ACC112 (cell line): ENCODE measurements around the gene KIF26B.

Source experiments
- H2AFZ ChIP-seq: fragments of 200-600 bp; sonication (generic); one replicate; pipeline ENCODE4 v1.6.0; 2017; ENCODE audit warnings: antibody characterized with exemption, low read length; ENCODE audit not compliant: unreplicated experiment
- H3K27ac ChIP-seq: fragments of 200-600 bp; sonication (generic); 2 replicates; pipeline ENCODE4 v1.5.1; 2014; ENCODE audit warnings: low read depth, mild to moderate bottlenecking, antibody characterized with exemption, low read length, moderate library complexity
- H3K27me3 ChIP-seq: fragments of 200-600 bp; sonication (generic); 2 replicates; pipeline ENCODE4 v1.6.1; 2014; ENCODE audit warnings: mild to moderate bottlenecking, antibody characterized with exemption, low read length, moderate library complexity, mixed read lengths; ENCODE audit not compliant: insufficient read depth
- H3K36me3 ChIP-seq: fragments of 200-600 bp; sonication (generic); 2 replicates; pipeline ENCODE4 v1.6.1; 2016; ENCODE audit warnings: mild to moderate bottlenecking, antibody characterized with exemption, low read length, moderate library complexity, mixed read lengths; ENCODE audit not compliant: insufficient read depth
- H3K4me1 ChIP-seq: fragments of 200-600 bp; sonication (generic); one replicate; pipeline ENCODE4 v1.6.1; 2016; ENCODE audit warnings: low read length, mixed read lengths; ENCODE audit not compliant: insufficient read depth, unreplicated experiment, control insufficient read depth
- H3K4me3 ChIP-seq: fragments of 200-600 bp; sonication (generic); 2 replicates; pipeline ENCODE4 v1.5.1; 2014; ENCODE audit warnings: mild to moderate bottlenecking, low read depth, low read length
- H3K79me2 ChIP-seq: fragments of 200-600 bp; sonication (generic); one replicate; pipeline ENCODE4 v1.6.0; 2016; ENCODE audit warnings: low read length; ENCODE audit not compliant: control insufficient read depth, unreplicated experiment, insufficient read depth

KIF26B gene

GRCh38 chr1:245537992-245538391, 383.2 kb downstream of the KIF26B start:
- H2AFZ ChIP-seq, result no peak overlapping the region
- no peaks in the 10 kb centered on the region for H3K27me3 ChIP-seq

GRCh38 chr1:245538671-245539070, 383.9 kb downstream of the KIF26B start:
- H3K27ac ChIP-seq, result no peak overlapping the region
- no peak overlapping the region for H2AFZ ChIP-seq
- no peaks in the 10 kb centered on the region for H3K79me2 ChIP-seq
- no peak overlapping the region for H3K4me3 ChIP-seq
- no peaks in the 10 kb centered on the region for H3K4me1 ChIP-seq
- H3K36me3 ChIP-seq, result no peaks in the 10 kb centered on the region
- H3K27me3 ChIP-seq, result no peaks in the 10 kb centered on the region

More at GRCh38 chr1:245537992-245538391, 383.2 kb downstream of the KIF26B start:
- Histone ChIP-seq H3K36me3 (no peaks in the 10 kb centered on the region), H3K4me1 (no peaks in the 10 kb centered on the region), H3K4me3 (no peak overlapping the region), H3K27ac (no peak overlapping the region), H3K79me2 (no peaks in the 10 kb centered on the region)

- Histone ChIP-seq H3K4me3 (no peak overlapping the region), H3K27me3 (no peaks in the 10 kb centered on the region), H3K4me1 (no peaks in the 10 kb centered on the region), H3K36me3 (no peaks in the 10 kb centered on the region), H3K79me2 (no peaks in the 10 kb centered on the region), H2AFZ (no peak overlapping the region), H3K27ac (no peak overlapping the region)
Observed at GRCh38 chr1:245541369-245541768, 386.6 kb downstream of the KIF26B start.

- Histone ChIP-seq H3K27ac (no peak overlapping the region), H2AFZ (no peak overlapping the region), H3K27me3 (no peaks in the 10 kb centered on the region), H3K4me3 (no peak overlapping the region), H3K4me1 (no peaks in the 10 kb centered on the region), H3K36me3 (no peaks in the 10 kb centered on the region), H3K79me2 (no peaks in the 10 kb centered on the region)
Observed at GRCh38 chr1:245542365-245542764, 387.6 kb downstream of the KIF26B start.

GRCh38 chr1:245544236-245544635, 389.5 kb downstream of the KIF26B start:
- H3K27me3 ChIP-seq, result no peaks in the 10 kb centered on the region
- H3K27ac ChIP-seq, result no peak overlapping the region
- H3K79me2 ChIP-seq, result no peaks in the 10 kb centered on the region
- H2AFZ ChIP-seq, result no peak overlapping the region
- H3K4me3 ChIP-seq, result no peak overlapping the region
- H3K36me3 ChIP-seq, result no peaks in the 10 kb centered on the region
- no peaks in the 10 kb centered on the region for H3K4me1 ChIP-seq

- H3K79me2 ChIP-seq, result no peaks in the 10 kb centered on the region
- no peaks in the 10 kb centered on the region for H3K36me3 ChIP-seq
- H3K4me3 ChIP-seq, result no peak overlapping the region
- no peaks in the 10 kb centered on the region for H3K4me1 ChIP-seq
- H2AFZ ChIP-seq, result no peak overlapping the region
- no peak overlapping the region for H3K27ac ChIP-seq
- no peaks in the 10 kb centered on the region for H3K27me3 ChIP-seq
Observed at GRCh38 chr1:245546875-245547274, 392.1 kb downstream of the KIF26B start.

- Histone ChIP-seq H3K4me3 (no peak overlapping the region), H3K27ac (no peak overlapping the region), H3K4me1 (no peaks in the 10 kb centered on the region), H3K79me2 (no peaks in the 10 kb centered on the region), H2AFZ (no peak overlapping the region), H3K36me3 (no peaks in the 10 kb centered on the region), H3K27me3 (no peaks in the 10 kb centered on the region)
Observed at GRCh38 chr1:245549996-245550719, 395.4 kb downstream of the KIF26B start.

GRCh38 chr1:245550720-245551043, 395.9 kb downstream of the KIF26B start:
- Histone ChIP-seq H2AFZ (no peak overlapping the region), H3K36me3 (no peaks in the 10 kb centered on the region), H3K4me1 (no peaks in the 10 kb centered on the region), H3K27ac (no peak overlapping the region), H3K79me2 (no peaks in the 10 kb centered on the region), H3K4me3 (no peak overlapping the region), H3K27me3 (no peaks in the 10 kb centered on the region)

GRCh38 chr1:245551536-245551935, 396.8 kb downstream of the KIF26B start:
- Histone ChIP-seq H3K4me3 (no peak overlapping the region), H3K27ac (no peak overlapping the region), H3K4me1 (no peaks in the 10 kb centered on the region), H2AFZ (no peak overlapping the region), H3K79me2 (no peaks in the 10 kb centered on the region), H3K27me3 (no peaks in the 10 kb centered on the region), H3K36me3 (no peaks in the 10 kb centered on the region)

- Histone ChIP-seq H3K36me3 (no peaks in the 10 kb centered on the region), H3K4me3 (no peak overlapping the region), H3K27ac (no peak overlapping the region), H3K27me3 (no peaks in the 10 kb centered on the region), H2AFZ (no peak overlapping the region), H3K4me1 (no peaks in the 10 kb centered on the region), H3K79me2 (no peaks in the 10 kb centered on the region)
Observed at GRCh38 chr1:245552331-245552730, 397.5 kb downstream of the KIF26B start.

- Histone ChIP-seq H3K27me3 (no peaks in the 10 kb centered on the region), H2AFZ (no peak overlapping the region), H3K36me3 (no peaks in the 10 kb centered on the region), H3K4me3 (no peak overlapping the region), H3K79me2 (no peaks in the 10 kb centered on the region), H3K4me1 (no peaks in the 10 kb centered on the region), H3K27ac (no peak overlapping the region)
Observed at GRCh38 chr1:245556057-245556456, 401.3 kb downstream of the KIF26B start.
